ENCODE measurements around the gene SLC35G1. TPM values are rescaled to one million over a fixed set of nuclear protein-coding genes. Genes with fewer than 3 reads are reported as not detected.

The SLC35G1 gene
- total and polyA plus RNA-seq, 2 experiments from 2014 or later: 8.5 to 8.7 TPM

GRCh38 chr10:93873420-93874115 lies 20.2 kb upstream of the SLC35G1 start:
- no peak overlapping the region for H3K27ac ChIP-seq
- no peak overlapping the region for H3K4me3 ChIP-seq
- no peak for TF ChIP-seq CTCF (IDR thresholded peaks at IDR 0.05; ENCODE audit: low read depth, low read length)
- H3K36me3 ChIP-seq: no peaks in the 10 kb centered on the region
- no peaks in the 10 kb centered on the region for H3K9me3 ChIP-seq (ENCODE audit: low read depth)
- peak in 1 of 2 donors; percentile 62 for DNase-seq (ENCODE audit: low read depth in 1 of 2, low spot score in 1 of 2)
- no peaks in the 10 kb centered on the region for H3K4me1 ChIP-seq (ENCODE audit: low read depth)
- H3K27me3 ChIP-seq: no peaks in the 10 kb centered on the region

- Histone ChIP-seq H3K4me1 (ENCODE audit: low read depth) (no peaks in the 10 kb centered on the region), H3K4me3 (no peak overlapping the region), H3K9me3 (ENCODE audit: low read depth) (no peaks in the 10 kb centered on the region), H3K27me3 (no peaks in the 10 kb centered on the region), H3K27ac (no peak overlapping the region), H3K36me3 (no peaks in the 10 kb centered on the region)
- no peak for DNase-seq (ENCODE audit: low read depth in 1 of 2, low spot score in 1 of 2)
- no peak for TF ChIP-seq CTCF (IDR thresholded peaks at IDR 0.05; ENCODE audit: low read depth, low read length)
These were observed 19.3 kb upstream of the SLC35G1 start for GRCh38 chr10:93874309-93875031.

GRCh38 chr10:93875032-93875358 lies 18.8 kb upstream of the SLC35G1 start:
- H3K27me3 ChIP-seq: no peaks in the 10 kb centered on the region
- no peak overlapping the region for H3K27ac ChIP-seq
- peak in 1 of 2 donors; percentile 8 for DNase-seq (ENCODE audit: low read depth in 1 of 2, low spot score in 1 of 2)
- H3K36me3 ChIP-seq: no peaks in the 10 kb centered on the region
- H3K9me3 ChIP-seq (ENCODE audit: low read depth): no peaks in the 10 kb centered on the region
- no peak for TF ChIP-seq CTCF (IDR thresholded peaks at IDR 0.05; ENCODE audit: low read depth, low read length)
- no peak overlapping the region for H3K4me3 ChIP-seq
- H3K4me1 ChIP-seq (ENCODE audit: low read depth): no peaks in the 10 kb centered on the region

- H3K4me3 ChIP-seq: no peak overlapping the region
- no peak for DNase-seq (ENCODE audit: low read depth in 1 of 2, low spot score in 1 of 2)
- no peaks in the 10 kb centered on the region for H3K36me3 ChIP-seq
- H3K27me3 ChIP-seq: no peaks in the 10 kb centered on the region
- H3K4me1 ChIP-seq (ENCODE audit: low read depth): no peaks in the 10 kb centered on the region
- no peak for TF ChIP-seq CTCF (IDR thresholded peaks at IDR 0.05; ENCODE audit: low read depth, low read length)
- H3K27ac ChIP-seq: no peak overlapping the region
- no peaks in the 10 kb centered on the region for H3K9me3 ChIP-seq (ENCODE audit: low read depth)
These were observed 17.4 kb upstream of the SLC35G1 start for GRCh38 chr10:93876381-93876780.

- Histone ChIP-seq H3K27me3 (no peaks in the 10 kb centered on the region), H3K4me1 (ENCODE audit: low read depth) (no peaks in the 10 kb centered on the region), H3K36me3 (no peaks in the 10 kb centered on the region), H3K4me3 (no peak overlapping the region), H3K27ac (no peak overlapping the region), H3K9me3 (ENCODE audit: low read depth) (no peaks in the 10 kb centered on the region)
- no peak for TF ChIP-seq CTCF (IDR thresholded peaks at IDR 0.05; ENCODE audit: low read depth, low read length)
- no peak for DNase-seq (ENCODE audit: low read depth in 1 of 2, low spot score in 1 of 2)
These were observed 14.5 kb upstream of the SLC35G1 start for GRCh38 chr10:93879273-93879672.

Data from cardiac muscle cell (in vitro differentiated cells and primary cell).